CD4-positive, alpha-beta T cell treated with Interleukin-17A for 4 hours (primary cell): Measurements from ENCODE around the gene CTCFL.

ENCODE experiments used
- DNase-seq: peaks from one replicate; pipeline ENCODE4 v3.0.0-alpha.2; 2020; ENCODE audit warnings: mixed read lengths

CTCFL gene

GRCh38 chr20:57559658-57560553, 35.0 kb upstream of the CTCFL start:
- no peak for DNase-seq

GRCh38 chr20:57559289-57559634, 34.3 kb upstream of the CTCFL start:
- DNase-seq, result no peak

- DNase-seq, result no peak
These were observed 33.8 kb upstream of the CTCFL start for GRCh38 chr20:57558614-57559288.

- DNase-seq, result no peak
These were observed 33.1 kb upstream of the CTCFL start for GRCh38 chr20:57557926-57558613.

GRCh38 chr20:57556980-57557274, 32.0 kb upstream of the CTCFL start:
- no peak for DNase-seq

- no peak for DNase-seq
These were observed 30.7 kb upstream of the CTCFL start for GRCh38 chr20:57555457-57556184.

- no peak for DNase-seq
These were observed 28.6 kb upstream of the CTCFL start for GRCh38 chr20:57553376-57554018.

GRCh38 chr20:57552471-57552870, 27.5 kb upstream of the CTCFL start:
- DNase-seq, result no peak

GRCh38 chr20:57548177-57549058, 23.5 kb upstream of the CTCFL start:
- DNase-seq, result no peak

GRCh38 chr20:57546956-57547649, 22.2 kb upstream of the CTCFL start:
- no peak for DNase-seq

GRCh38 chr20:57545927-57546662, 21.2 kb upstream of the CTCFL start:
- no peak for DNase-seq

- DNase-seq, result no peak
These were observed 20.1 kb upstream of the CTCFL start for GRCh38 chr20:57544838-57545564.

- DNase-seq, result no peak
These were observed 18.8 kb upstream of the CTCFL start for GRCh38 chr20:57543754-57544153.

- DNase-seq, result no peak
These were observed 16.1 kb upstream of the CTCFL start for GRCh38 chr20:57540890-57541580.

- no peak for DNase-seq
These were observed 14.9 kb upstream of the CTCFL start for GRCh38 chr20:57539889-57540288.

GRCh38 chr20:57537822-57538221, 12.9 kb upstream of the CTCFL start:
- no peak for DNase-seq

- no peak for DNase-seq
These were observed 12.1 kb upstream of the CTCFL start for GRCh38 chr20:57536771-57537724.
